Measurements from ENCODE around the gene SLC16A12. TPM values are rescaled to one million over a fixed set of nuclear protein-coding genes. Genes with fewer than 3 reads are reported as not detected.

Gene SLC16A12
- total RNA-seq, 2 donors from 2014 or later: 0.20 to 0.24 TPM

DNA sequence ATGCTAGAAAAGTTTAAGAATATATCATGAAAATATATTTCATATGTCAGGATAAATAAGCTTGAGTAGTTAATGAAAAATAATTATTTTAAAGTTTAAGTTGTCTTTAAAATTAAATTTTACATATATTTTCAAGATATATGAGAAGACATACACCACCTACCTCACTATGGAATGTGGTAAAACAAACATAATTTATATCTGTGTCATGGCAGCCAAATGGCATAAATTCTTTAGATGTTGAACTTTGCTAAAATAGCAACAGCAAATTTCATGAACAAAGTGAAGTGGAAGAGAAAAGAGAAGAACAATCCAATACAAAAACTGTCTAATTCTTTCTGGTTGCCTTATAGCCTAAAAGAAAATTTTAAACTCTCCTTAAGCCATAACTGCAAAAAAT is 39.6 kb upstream of the SLC16A12 start:
- DNase-seq: no peak
- Histone ChIP-seq H3K4me3 (no peak overlapping the region), H3K9me3 (no peaks in the 10 kb centered on the region), H3K27me3 (no peaks in the 10 kb centered on the region), H3K9ac (ENCODE audit: low read depth in 2 of 2, low read length in 2 of 2) (no peak overlapping the region), H3K4me1 (no peaks in the 10 kb centered on the region), H3K36me3 (no peaks in the 10 kb centered on the region), H3K27ac (no peak overlapping the region)
- TF ChIP-seq CTCF (IDR thresholded peaks at IDR 0.05): no peak
- intact Hi-C loops (cut with DNase I): no loop called here

DNA sequence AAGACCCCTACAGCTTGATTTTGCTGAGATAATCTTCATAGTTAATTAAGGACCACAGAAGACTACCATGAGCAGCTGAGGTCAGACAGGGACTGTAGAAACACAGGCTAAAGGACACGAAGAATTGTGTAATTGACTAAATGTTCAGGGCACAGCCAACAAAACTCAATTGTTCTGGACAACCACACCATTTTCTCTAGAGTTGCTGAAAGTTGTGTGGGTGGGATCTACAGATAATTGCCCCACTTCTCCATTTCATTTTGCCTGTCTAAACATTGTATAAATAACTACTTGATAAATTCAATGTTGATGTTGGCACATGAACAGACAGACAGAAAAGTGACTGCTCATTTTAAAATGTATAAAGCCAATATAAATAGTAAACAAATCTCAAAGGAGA is 39.0 kb upstream of the SLC16A12 start:
- H3K4me3 ChIP-seq: no peak overlapping the region
- TF ChIP-seq CTCF (IDR thresholded peaks at IDR 0.05): no peak
- H3K9ac ChIP-seq (ENCODE audit: low read depth in 2 of 2, low read length in 2 of 2): no peak overlapping the region
- H3K27ac ChIP-seq: no peak overlapping the region
- H3K36me3 ChIP-seq: no peaks in the 10 kb centered on the region
- intact Hi-C loops (cut with DNase I): no loop called here
- H3K9me3 ChIP-seq: no peaks in the 10 kb centered on the region
- no peaks in the 10 kb centered on the region for H3K27me3 ChIP-seq
- no peak for DNase-seq
- no peaks in the 10 kb centered on the region for H3K4me1 ChIP-seq

DNA sequence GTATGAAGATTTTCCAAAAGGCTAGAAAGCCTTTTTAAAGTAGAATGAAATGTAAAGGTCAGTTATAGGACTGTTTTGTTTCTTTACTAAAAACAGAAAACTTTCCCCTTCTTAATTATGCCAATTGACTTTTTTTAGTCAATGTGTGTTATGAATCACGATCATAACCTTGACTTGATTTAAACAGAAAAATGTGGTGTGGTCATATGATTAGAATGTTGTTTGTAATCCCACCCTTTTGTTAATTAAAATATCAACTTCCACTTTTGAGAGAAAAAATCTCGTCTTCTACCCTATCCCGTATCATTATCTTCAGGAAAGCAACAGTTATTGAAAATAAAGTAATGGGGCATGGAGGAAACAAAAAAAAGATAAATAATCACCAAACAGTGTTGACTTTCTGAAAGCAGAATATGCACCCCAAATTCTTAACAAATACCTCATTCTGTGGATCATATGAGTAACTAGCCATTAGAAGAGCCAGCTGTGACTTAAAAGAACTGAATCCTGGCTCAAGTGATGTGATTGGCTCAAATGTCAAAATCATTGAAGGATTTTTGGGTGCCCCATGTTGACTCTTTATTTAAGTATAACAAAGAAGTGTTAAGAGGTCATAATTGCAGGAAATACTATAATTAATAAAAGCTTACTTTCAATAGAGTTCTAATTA is 32.3 kb upstream of the SLC16A12 start:
- no peaks in the 10 kb centered on the region for H3K9me3 ChIP-seq
- no peak for TF ChIP-seq CTCF (IDR thresholded peaks at IDR 0.05)
- DNase-seq: no peak

GRCh38 chr10:89566992-89567391 is 31.6 kb upstream of the SLC16A12 start:
- Histone ChIP-seq H3K36me3 (no peaks in the 10 kb centered on the region), H3K4me3 (no peak overlapping the region), H3K9me3 (no peaks in the 10 kb centered on the region), H3K27ac (no peak overlapping the region), H3K9ac (ENCODE audit: low read depth in 2 of 2, low read length in 2 of 2) (no peak overlapping the region), H3K27me3 (no peaks in the 10 kb centered on the region), H3K4me1 (no peaks in the 10 kb centered on the region)
- TF ChIP-seq CTCF (IDR thresholded peaks at IDR 0.05): no peak
- intact Hi-C loops (cut with DNase I): no loop called here
- DNase-seq: no peak

More for the DNA sequence above, 32.3 kb upstream of the SLC16A12 start:
- intact Hi-C loops (cut with DNase I): no loop called here
- no peak overlapping the region for H3K4me3 ChIP-seq
- no peaks in the 10 kb centered on the region for H3K36me3 ChIP-seq
- H3K4me1 ChIP-seq: no peaks in the 10 kb centered on the region
- H3K9ac ChIP-seq (ENCODE audit: low read depth in 2 of 2, low read length in 2 of 2): no peak overlapping the region
- H3K27ac ChIP-seq: no peak overlapping the region
- no peaks in the 10 kb centered on the region for H3K27me3 ChIP-seq

- intact Hi-C loops (cut with DNase I): no loop called here
Measured at GRCh38 chr10:89566095-89566950, 30.9 kb upstream of the SLC16A12 start.

More at GRCh38 chr10:89566095-89566950, 30.9 kb upstream of the SLC16A12 start:
- no peak for DNase-seq
- H3K27me3 ChIP-seq: no peaks in the 10 kb centered on the region
- no peaks in the 10 kb centered on the region for H3K36me3 ChIP-seq
- H3K9me3 ChIP-seq: no peaks in the 10 kb centered on the region
- H3K9ac ChIP-seq (ENCODE audit: low read depth in 2 of 2, low read length in 2 of 2): no peak overlapping the region
- no peak for TF ChIP-seq CTCF (IDR thresholded peaks at IDR 0.05)
- H3K4me3 ChIP-seq: no peak overlapping the region
- H3K4me1 ChIP-seq: no peaks in the 10 kb centered on the region
- H3K27ac ChIP-seq: no peak overlapping the region
